Measurements from ENCODE around the gene NHLRC4.
A peak's percentile ranks its signal among the peaks of the same experiment; 100 is the strongest.

NHLRC4 gene

GRCh38 chr16:525520-526180, 41.2 kb upstream of the NHLRC4 start (continued):
- TF ChIP-seq ZEB2 (tag by site-specific recombination; IDR thresholded peaks at IDR 0.05) (peak; percentile 20; the same call in 1 of the 2 replicates), ZNF19 (tag by site-specific recombination; IDR thresholded peaks at IDR 0.05; ENCODE audit: low read depth) (no peak), BCL11A (tag by site-specific recombination; IDR thresholded peaks at IDR 0.05; ENCODE audit: low read depth) (no peak), ZNF423 (tag by site-specific recombination; IDR thresholded peaks at IDR 0.05) (no peak), ZSCAN30 (tag by site-specific recombination; IDR thresholded peaks at IDR 0.05) (no peak), ZBTB8A (tag by site-specific recombination; IDR thresholded peaks at IDR 0.05) (0 out of 2 replicates have a peak, but pooled peaks have one; percentile 27), ZNF660 (tag by site-specific recombination; IDR thresholded peaks at IDR 0.05) (0 out of 2 replicates have a peak, but pooled peaks have one; percentile 42), HIC1 (tag by site-specific recombination; IDR thresholded peaks at IDR 0.05) (peak; percentile 51; the same call in 1 of the 2 replicates), ZNF600 (tag by site-specific recombination; IDR thresholded peaks at IDR 0.05) (peak; percentile 97), ZIC2 (tag by site-specific recombination; IDR thresholded peaks at IDR 0.05) (no peak), OVOL3 (tag by site-specific recombination; IDR thresholded peaks at IDR 0.05) (no peak), ZNF561 (tag by site-specific recombination; IDR thresholded peaks at IDR 0.05; ENCODE audit: borderline replicate concordance) (no peak), ZNF529 (tag by site-specific recombination; IDR thresholded peaks at IDR 0.05; ENCODE audit: insufficient replicate concordance) (no peak), TSHZ1 (tag by site-specific recombination; IDR thresholded peaks at IDR 0.05; ENCODE audit: borderline replicate concordance) (no peak), ZNF654 (tag by site-specific recombination; IDR thresholded peaks at IDR 0.05; ENCODE audit: low read depth) (no peak), ZNF112 (tag by site-specific recombination; IDR thresholded peaks at IDR 0.05) (no peak), GFI1B (tag by site-specific recombination; IDR thresholded peaks at IDR 0.05) (no peak), SP7 (tag by site-specific recombination; IDR thresholded peaks at IDR 0.05) (peak; percentile 52; the same call in 1 of the 2 replicates), ZNF140 (tag by site-specific recombination; IDR thresholded peaks at IDR 0.05) (no peak), ZNF292 (tag by site-specific recombination; IDR thresholded peaks at IDR 0.05; ENCODE audit: borderline replicate concordance, low read depth) (no peak), ZNF398 (tag by site-specific recombination; IDR thresholded peaks at IDR 0.05) (no peak), PRDM1 (tag by site-specific recombination; IDR thresholded peaks at IDR 0.05) (peak; percentile 84), ZNF335 (tag by site-specific recombination; conservative IDR thresholded peaks at IDR 0.05) (no peak), ZNF37A (tag by site-specific recombination; IDR thresholded peaks at IDR 0.05) (no peak), ZNF629 (tag by site-specific recombination; IDR thresholded peaks at IDR 0.05) (peak; percentile 33; the same call in 1 of the 2 replicates), ZNF785 (tag by site-specific recombination; IDR thresholded peaks at IDR 0.05) (no peak), SCRT2 (tag by site-specific recombination; IDR thresholded peaks at IDR 0.05) (peak; percentile 99), ZNF18 (tag by site-specific recombination; IDR thresholded peaks at IDR 0.05) (no peak), ZNF2 (tag by site-specific recombination; IDR thresholded peaks at IDR 0.05) (no peak), ZNF394 (tag by site-specific recombination; IDR thresholded peaks at IDR 0.05; ENCODE audit: borderline replicate concordance) (peak; percentile 36; the same call in 1 of the 2 replicates), ZNF184 (tag by site-specific recombination; IDR thresholded peaks at IDR 0.05) (no peak), ZNF121 (tag by site-specific recombination; IDR thresholded peaks at IDR 0.05) (no peak), GLI2 (tag by site-specific recombination; IDR thresholded peaks at IDR 0.05; ENCODE audit: borderline replicate concordance, low read depth) (no peak)

Data from HEK293 (cell line).